K562 (cell line): ENCODE data around the gene NUP35. TPM values are rescaled to one million over a fixed set of nuclear protein-coding genes. Genes with fewer than 3 reads are reported as not detected.

Source experiments
- ASH1L ChIP-seq: fragments of 450-650 bp; IDR thresholded peaks from 2 replicates; pipeline ENCODE4 v1.6.1; 2018; ENCODE audit warnings: borderline replicate concordance, mild to moderate bottlenecking, low read depth; ENCODE audit not compliant: partially characterized antibody
- C11orf30 ChIP-seq: fragments of 450-650 bp; IDR thresholded peaks from 2 replicates; pipeline ENCODE4 v1.6.1; 2016; ENCODE audit warnings: low read depth, mild to moderate bottlenecking
- CC2D1A ChIP-seq: fragments of 450-650 bp; IDR thresholded peaks from 2 replicates; pipeline ENCODE4 v1.6.1; 2017; ENCODE audit warnings: mild to moderate bottlenecking
- CCAR2 ChIP-seq: fragments of 200-400 bp; formaldehyde crosslinking; IDR thresholded peaks from 2 replicates; pipeline ENCODE4 v1.6.1; 2017; ENCODE audit warnings: mild to moderate bottlenecking, low read depth, low read length
- CEBPG ChIP-seq, 3 experiments: fragments of 200-800 bp in 1 of 3; sonication (Bioruptor generic) in 1 of 3; sonication (generic) in 1 of 3; formaldehyde crosslinking in 1 of 3; IDR thresholded peaks in 2 of 3; conservative IDR thresholded peaks in 1 of 3; 2 replicates each; pipeline versions ENCODE4 v1.6.1 to v1.8.0; 2016 to 2022; ENCODE audit warnings: missing compliant biosample characterization in 2 of 3, missing genetic modification characterization in 2 of 3, mild to moderate bottlenecking in 1 of 3, missing genetic modification reagents in 1 of 3
- DDX20 ChIP-seq: fragments of 450-650 bp; IDR thresholded peaks from 2 replicates; pipeline ENCODE4 v1.6.1; 2016; ENCODE audit warnings: missing genetic modification characterization, low read depth, mild to moderate bottlenecking, missing compliant biosample characterization, moderate library complexity
- ESRRB ChIP-seq: fragments of 250-450 bp; sonication (Bioruptor Pico); IDR thresholded peaks from 2 replicates; pipeline ENCODE4 v1.5.0; 2020; ENCODE audit warnings: mild to moderate bottlenecking, moderate library complexity, borderline replicate concordance
- HDAC2 ChIP-seq: fragments of 450-650 bp; IDR thresholded peaks from 2 replicates; pipeline ENCODE4 v1.6.1; 2016; ENCODE audit warnings: mild to moderate bottlenecking
- HNRNPH1 ChIP-seq: fragments of 200-400 bp; formaldehyde crosslinking; optimal IDR thresholded peaks from 2 replicates; pipeline ENCODE3; 2017; ENCODE audit warnings: low read depth, mild to moderate bottlenecking, low read length, moderate library complexity
- KHSRP ChIP-seq: fragments of 450-650 bp; IDR thresholded peaks from 2 replicates; pipeline ENCODE4 v1.6.1; 2017
- MTA2 ChIP-seq: fragments of 450-650 bp; IDR thresholded peaks from 2 replicates; pipeline ENCODE4 v1.6.1; 2016; ENCODE audit warnings: low read depth
- NEUROD1 ChIP-seq: fragments of 150-350 bp; IDR thresholded peaks from 2 replicates; pipeline ENCODE4 v1.6.1; 2014; ENCODE audit warnings: borderline replicate concordance, low read length, low read depth; ENCODE audit not compliant: partially characterized antibody
- TAF15 ChIP-seq: fragments of 200-400 bp; formaldehyde crosslinking; IDR thresholded peaks from 2 replicates; pipeline ENCODE4 v1.6.1; 2017; ENCODE audit warnings: mild to moderate bottlenecking, low read depth, low read length, moderate library complexity
- TAF7 ChIP-seq: fragments of 450-650 bp; IDR thresholded peaks from 2 replicates; pipeline ENCODE4 v1.6.1; 2016; ENCODE audit warnings: missing genetic modification characterization, missing compliant biosample characterization
- ZNF584 ChIP-seq: fragments of 200-800 bp; sonication (Bioruptor generic); IDR thresholded peaks from 2 replicates; pipeline ENCODE4 v1.6.1; 2016; ENCODE audit warnings: low read depth, mild to moderate bottlenecking, missing genetic modification characterization, missing compliant biosample characterization
- ZNF778 ChIP-seq: fragments of 450-650 bp; formaldehyde crosslinking; IDR thresholded peaks from 2 replicates; pipeline ENCODE4 v1.4.0; 2020; ENCODE audit warnings: mild to moderate bottlenecking, moderate library complexity
- polyA plus RNA-seq, 8 experiments: library from polyadenylated mRNA; depleted of rRNA in 4 of 8; stranded (reverse) in 5 of 8; unstranded in 3 of 8; fragments of >200 nt; fragmentation: Nextera tagmentation in 2 of 8; fragmentation: Illumina TruSeq in 1 of 8; extraction: Ambion mirVana in 2 of 8; extraction: Trizol in 1 of 8; gene quantifications; 2 replicates each; pipeline versions ENCODE4 v1.2.1 to v1.2.3, GENCODE V29; 2011 to 2014; ENCODE audit warnings: inconsistent platforms in 1 of 8, missing spikeins in 1 of 8
- total RNA-seq, 7 experiments: library from RNA; depleted of rRNA in 6 of 7; stranded (reverse); fragments of >200 nt in 6 of 7; fragmentation: Illumina TruSeq in 2 of 7; extraction: Trizol in 2 of 7; gene quantifications; 2 replicates each; pipeline versions ENCODE4 v1.2.1 to v1.2.3, GENCODE V29; 2011 to 2021; ENCODE audit warnings: low replicate concordance in 1 of 7
- TF ChIP-seq, protein P1 (sequence below): fragments of 450-650 bp; formaldehyde crosslinking; IDR thresholded peaks from 2 replicates; pipeline ENCODE4 v1.4.0; 2020; ENCODE audit warnings: mild to moderate bottlenecking, moderate library complexity
- TF ChIP-seq, protein P2 (sequence below): fragments of 450-650 bp; IDR thresholded peaks from 2 replicates; pipeline ENCODE4 v1.6.1; 2017; ENCODE audit warnings: antibody characterized with exemption
- TF ChIP-seq, protein P3 (sequence below): fragments of 250-450 bp; sonication (Bioruptor Pico); IDR thresholded peaks from 2 replicates; pipeline ENCODE4 v1.4.0; 2020; ENCODE audit warnings: mild to moderate bottlenecking
- TF ChIP-seq, protein P4 (sequence below): fragments of 450-650 bp; formaldehyde crosslinking; IDR thresholded peaks from 2 replicates; pipeline ENCODE4 v1.4.0; 2020; ENCODE audit warnings: mild to moderate bottlenecking, moderate library complexity
- TF ChIP-seq, protein P5 (sequence below): fragments of 250-450 bp; sonication (Bioruptor Pico); IDR thresholded peaks from 2 replicates; pipeline ENCODE4 v1.5.0; 2021

Gene NUP35
- total and polyA plus RNA-seq, 9 of the 15 experiments (the other 6 are each of a cell fraction or from before 2014, with no cell fraction given): 24.5 to 78.2 (median 51.1) TPM

DNA sequence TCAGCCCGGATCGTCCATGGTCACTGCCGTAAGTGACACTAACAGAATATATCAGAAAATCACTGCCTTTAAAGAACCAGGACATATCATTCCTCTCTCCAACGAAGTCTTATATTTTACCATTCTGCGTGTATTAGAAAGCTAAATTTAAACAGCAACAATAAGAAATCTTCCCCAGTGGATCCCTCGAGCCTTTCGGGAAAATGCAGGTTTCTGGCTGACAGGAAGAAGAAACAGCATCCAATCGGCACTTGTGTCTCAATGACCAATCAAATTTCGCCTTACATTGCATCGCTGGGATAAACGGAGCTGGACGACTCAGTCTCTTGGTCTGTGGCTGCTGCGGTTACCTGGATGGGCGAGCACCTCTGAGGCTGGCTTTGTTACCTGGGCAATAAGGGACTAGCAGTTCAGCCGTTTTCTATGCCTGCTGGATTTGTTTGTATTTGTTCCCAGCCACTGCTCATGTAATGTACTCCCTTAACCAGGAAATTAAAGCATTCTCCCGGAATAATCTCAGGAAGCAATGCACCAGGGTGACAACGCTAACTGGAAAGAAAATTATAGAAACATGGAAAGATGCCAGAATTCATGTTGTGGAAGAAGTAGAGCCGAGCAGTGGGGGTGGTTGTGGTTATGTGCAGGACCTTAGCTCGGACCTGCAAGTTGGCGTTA lies 45.6 kb upstream of the NUP35 start, which contains the start of gene DUSP19 (continued):
- TF ChIP-seq, protein P1, sequence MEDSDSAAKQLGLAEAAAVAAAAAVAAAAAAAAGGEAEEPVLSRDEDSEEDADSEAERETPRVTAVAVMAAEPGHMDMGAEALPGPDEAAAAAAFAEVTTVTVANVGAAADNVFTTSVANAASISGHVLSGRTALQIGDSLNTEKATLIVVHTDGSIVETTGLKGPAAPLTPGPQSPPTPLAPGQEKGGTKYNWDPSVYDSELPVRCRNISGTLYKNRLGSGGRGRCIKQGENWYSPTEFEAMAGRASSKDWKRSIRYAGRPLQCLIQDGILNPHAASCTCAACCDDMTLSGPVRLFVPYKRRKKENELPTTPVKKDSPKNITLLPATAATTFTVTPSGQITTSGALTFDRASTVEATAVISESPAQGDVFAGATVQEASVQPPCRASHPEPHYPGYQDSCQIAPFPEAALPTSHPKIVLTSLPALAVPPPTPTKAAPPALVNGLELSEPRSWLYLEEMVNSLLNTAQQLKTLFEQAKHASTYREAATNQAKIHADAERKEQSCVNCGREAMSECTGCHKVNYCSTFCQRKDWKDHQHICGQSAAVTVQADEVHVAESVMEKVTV: no peak
- TF ChIP-seq NEUROD1: no peak
- TF ChIP-seq, protein P2, sequence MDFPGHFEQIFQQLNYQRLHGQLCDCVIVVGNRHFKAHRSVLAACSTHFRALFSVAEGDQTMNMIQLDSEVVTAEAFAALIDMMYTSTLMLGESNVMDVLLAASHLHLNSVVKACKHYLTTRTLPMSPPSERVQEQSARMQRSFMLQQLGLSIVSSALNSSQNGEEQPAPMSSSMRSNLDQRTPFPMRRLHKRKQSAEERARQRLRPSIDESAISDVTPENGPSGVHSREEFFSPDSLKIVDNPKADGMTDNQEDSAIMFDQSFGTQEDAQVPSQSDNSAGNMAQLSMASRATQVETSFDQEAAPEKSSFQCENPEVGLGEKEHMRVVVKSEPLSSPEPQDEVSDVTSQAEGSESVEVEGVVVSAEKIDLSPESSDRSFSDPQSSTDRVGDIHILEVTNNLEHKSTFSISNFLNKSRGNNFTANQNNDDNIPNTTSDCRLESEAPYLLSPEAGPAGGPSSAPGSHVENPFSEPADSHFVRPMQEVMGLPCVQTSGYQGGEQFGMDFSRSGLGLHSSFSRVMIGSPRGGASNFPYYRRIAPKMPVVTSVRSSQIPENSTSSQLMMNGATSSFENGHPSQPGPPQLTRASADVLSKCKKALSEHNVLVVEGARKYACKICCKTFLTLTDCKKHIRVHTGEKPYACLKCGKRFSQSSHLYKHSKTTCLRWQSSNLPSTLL: no peak
- peak; percentile 71; the same call in 1 of the 2 replicates for TF ChIP-seq TAF7 (tag)
- no peak for TF ChIP-seq DDX20 (tag)
- TF ChIP-seq CC2D1A: peak; percentile 76
- TF ChIP-seq, protein P3, sequence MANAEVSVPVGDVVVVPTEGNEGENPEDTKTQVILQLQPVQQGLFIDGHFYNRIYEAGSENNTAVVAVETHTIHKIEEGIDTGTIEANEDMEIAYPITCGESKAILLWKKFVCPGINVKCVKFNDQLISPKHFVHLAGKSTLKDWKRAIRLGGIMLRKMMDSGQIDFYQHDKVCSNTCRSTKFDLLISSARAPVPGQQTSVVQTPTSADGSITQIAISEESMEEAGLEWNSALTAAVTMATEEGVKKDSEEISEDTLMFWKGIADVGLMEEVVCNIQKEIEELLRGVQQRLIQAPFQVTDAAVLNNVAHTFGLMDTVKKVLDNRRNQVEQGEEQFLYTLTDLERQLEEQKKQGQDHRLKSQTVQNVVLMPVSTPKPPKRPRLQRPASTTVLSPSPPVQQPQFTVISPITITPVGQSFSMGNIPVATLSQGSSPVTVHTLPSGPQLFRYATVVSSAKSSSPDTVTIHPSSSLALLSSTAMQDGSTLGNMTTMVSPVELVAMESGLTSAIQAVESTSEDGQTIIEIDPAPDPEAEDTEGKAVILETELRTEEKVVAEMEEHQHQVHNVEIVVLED: no peak
- TF ChIP-seq HNRNPH1: no peak
- TF ChIP-seq KHSRP: no peak
- 0 out of 2 replicates have a peak, but pooled peaks have one; percentile 81 for TF ChIP-seq HDAC2
- TF ChIP-seq ASH1L: peak; percentile 77
- no peak for TF ChIP-seq ZNF778 (CRISPR knock-in tag)
- no peak for TF ChIP-seq ESRRB (CRISPR knock-in tag)
- TF ChIP-seq CEBPG (CRISPR knock-in tag; IDR thresholded peaks at IDR 0.05): no peak
- no peak for TF ChIP-seq CEBPG (tag; conservative IDR thresholded peaks at IDR 0.05 in 1 of 2, IDR thresholded peaks at IDR 0.05 in 1 of 2)
- peak; percentile 70 for TF ChIP-seq C11orf30
- no peak for TF ChIP-seq TAF15
- TF ChIP-seq, protein P4, sequence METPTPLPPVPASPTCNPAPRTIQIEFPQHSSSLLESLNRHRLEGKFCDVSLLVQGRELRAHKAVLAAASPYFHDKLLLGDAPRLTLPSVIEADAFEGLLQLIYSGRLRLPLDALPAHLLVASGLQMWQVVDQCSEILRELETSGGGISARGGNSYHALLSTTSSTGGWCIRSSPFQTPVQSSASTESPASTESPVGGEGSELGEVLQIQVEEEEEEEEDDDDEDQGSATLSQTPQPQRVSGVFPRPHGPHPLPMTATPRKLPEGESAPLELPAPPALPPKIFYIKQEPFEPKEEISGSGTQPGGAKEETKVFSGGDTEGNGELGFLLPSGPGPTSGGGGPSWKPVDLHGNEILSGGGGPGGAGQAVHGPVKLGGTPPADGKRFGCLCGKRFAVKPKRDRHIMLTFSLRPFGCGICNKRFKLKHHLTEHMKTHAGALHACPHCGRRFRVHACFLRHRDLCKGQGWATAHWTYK (CRISPR knock-in tag): no peak
- no peak for TF ChIP-seq ZNF584 (CRISPR knock-in tag)
- TF ChIP-seq, protein P5, sequence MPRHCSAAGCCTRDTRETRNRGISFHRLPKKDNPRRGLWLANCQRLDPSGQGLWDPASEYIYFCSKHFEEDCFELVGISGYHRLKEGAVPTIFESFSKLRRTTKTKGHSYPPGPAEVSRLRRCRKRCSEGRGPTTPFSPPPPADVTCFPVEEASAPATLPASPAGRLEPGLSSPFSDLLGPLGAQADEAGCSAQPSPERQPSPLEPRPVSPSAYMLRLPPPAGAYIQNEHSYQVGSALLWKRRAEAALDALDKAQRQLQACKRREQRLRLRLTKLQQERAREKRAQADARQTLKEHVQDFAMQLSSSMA (CRISPR knock-in tag): no peak
- TF ChIP-seq CCAR2: 0 out of 2 replicates have a peak, but pooled peaks have one; percentile 17
- no peak for TF ChIP-seq MTA2
